Measurements from ENCODE around the gene PPP1R36.

PPP1R36 gene

GRCh38 chr14:64541972-64542835 lies 7.6 kb upstream of the PPP1R36 start:
- no peak for TF ChIP-seq ZFX (IDR thresholded peaks at IDR 0.05; ENCODE audit: borderline replicate concordance)
- TF ChIP-seq, protein P1, sequence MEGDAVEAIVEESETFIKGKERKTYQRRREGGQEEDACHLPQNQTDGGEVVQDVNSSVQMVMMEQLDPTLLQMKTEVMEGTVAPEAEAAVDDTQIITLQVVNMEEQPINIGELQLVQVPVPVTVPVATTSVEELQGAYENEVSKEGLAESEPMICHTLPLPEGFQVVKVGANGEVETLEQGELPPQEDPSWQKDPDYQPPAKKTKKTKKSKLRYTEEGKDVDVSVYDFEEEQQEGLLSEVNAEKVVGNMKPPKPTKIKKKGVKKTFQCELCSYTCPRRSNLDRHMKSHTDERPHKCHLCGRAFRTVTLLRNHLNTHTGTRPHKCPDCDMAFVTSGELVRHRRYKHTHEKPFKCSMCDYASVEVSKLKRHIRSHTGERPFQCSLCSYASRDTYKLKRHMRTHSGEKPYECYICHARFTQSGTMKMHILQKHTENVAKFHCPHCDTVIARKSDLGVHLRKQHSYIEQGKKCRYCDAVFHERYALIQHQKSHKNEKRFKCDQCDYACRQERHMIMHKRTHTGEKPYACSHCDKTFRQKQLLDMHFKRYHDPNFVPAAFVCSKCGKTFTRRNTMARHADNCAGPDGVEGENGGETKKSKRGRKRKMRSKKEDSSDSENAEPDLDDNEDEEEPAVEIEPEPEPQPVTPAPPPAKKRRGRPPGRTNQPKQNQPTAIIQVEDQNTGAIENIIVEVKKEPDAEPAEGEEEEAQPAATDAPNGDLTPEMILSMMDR (IDR thresholded peaks at IDR 0.05): no peak
- H3K27ac ChIP-seq: no peak overlapping the region

DNA sequence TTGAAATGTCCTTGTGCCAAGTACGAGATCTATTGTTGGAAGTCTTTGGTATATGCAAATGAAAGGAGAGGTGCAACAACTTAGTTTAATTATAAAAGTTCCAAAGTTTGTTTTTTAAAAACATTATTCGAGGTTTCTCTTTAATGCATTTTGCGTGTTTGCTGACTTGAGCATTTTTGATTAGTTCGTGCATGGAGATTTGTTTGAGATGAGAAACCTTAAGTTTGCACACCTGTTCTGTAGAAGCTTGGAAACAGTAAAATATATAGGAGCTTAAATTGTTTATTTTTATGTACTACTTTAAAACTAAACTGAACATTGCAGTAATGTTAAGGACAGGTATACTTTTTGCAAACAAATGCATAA lies 6.9 kb upstream of the PPP1R36 start:
- no peak overlapping the region for H3K27ac ChIP-seq
- TF ChIP-seq ZFX (IDR thresholded peaks at IDR 0.05; ENCODE audit: borderline replicate concordance): no peak
- TF ChIP-seq, protein P1 (IDR thresholded peaks at IDR 0.05): no peak

DNA sequence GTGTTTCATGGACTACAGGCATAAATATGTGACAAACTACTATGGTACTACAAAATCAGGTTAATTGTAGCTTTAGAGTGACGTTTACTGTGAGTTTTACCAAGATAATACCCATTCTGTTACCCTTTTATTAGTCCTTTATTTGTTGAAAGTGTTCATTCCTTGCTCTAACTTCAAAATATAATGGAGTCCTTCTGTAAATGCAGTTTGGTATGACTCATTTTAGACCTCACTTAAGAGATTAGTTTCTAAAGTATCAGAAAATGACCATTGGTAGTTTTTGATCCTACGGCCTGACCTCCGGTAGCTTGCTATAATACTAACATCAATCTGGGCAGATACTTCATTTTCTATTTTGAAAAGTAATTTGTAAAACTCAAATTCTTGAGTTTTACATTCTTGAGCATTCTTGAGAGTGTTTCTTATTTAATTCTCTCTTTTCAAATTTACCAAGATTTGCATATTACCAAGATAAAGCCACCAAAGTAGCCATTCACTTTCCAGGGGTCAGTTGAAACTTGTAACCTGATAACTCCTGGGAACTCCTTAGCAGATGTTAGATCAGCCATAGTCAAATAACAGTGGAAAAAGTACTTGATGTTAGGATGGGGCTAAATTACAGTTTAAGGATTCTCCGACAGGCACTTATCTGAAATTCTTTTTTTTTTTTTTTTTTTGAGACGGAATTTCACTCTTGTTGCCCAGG lies 5.0 kb upstream of the PPP1R36 start:
- no peak overlapping the region for H3K27ac ChIP-seq
- TF ChIP-seq, protein P1 (IDR thresholded peaks at IDR 0.05): no peak
- no peak for TF ChIP-seq ZFX (IDR thresholded peaks at IDR 0.05; ENCODE audit: borderline replicate concordance)

DNA sequence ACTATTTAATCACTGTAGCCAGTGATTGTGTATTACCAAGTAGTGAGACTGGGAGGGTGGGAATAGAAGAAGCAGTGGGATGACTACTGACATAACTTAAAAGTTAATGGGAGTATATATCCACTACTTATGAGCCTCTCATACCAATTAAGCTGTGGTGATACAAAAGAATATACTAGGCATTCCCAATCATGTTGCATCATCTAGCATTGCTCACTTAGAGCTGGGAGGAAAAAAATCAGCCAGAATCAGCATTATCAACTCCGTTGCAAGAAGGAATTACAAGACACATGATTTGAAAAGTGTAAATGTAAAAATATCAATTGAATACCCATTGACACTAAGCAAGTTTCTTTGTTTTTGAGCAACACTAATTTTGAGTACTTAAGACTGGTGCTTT lies 745 bp upstream of the PPP1R36 start:
- TF ChIP-seq, protein P1 (IDR thresholded peaks at IDR 0.05): no peak
- no peak for TF ChIP-seq ZFX (IDR thresholded peaks at IDR 0.05; ENCODE audit: borderline replicate concordance)
- H3K27ac ChIP-seq: no peak overlapping the region

- no peak overlapping the region for H3K27ac ChIP-seq
- TF ChIP-seq, protein P1 (IDR thresholded peaks at IDR 0.05): no peak
- no peak for TF ChIP-seq ZFX (IDR thresholded peaks at IDR 0.05; ENCODE audit: borderline replicate concordance)
Measured at GRCh38 chr14:64550621-64551333, 1.0 kb downstream of the PPP1R36 start.

GRCh38 chr14:64554556-64554955 lies 4.8 kb downstream of the PPP1R36 start:
- no peak for TF ChIP-seq ZFX (IDR thresholded peaks at IDR 0.05; ENCODE audit: borderline replicate concordance)
- TF ChIP-seq, protein P1 (IDR thresholded peaks at IDR 0.05): no peak
- no peak overlapping the region for H3K27ac ChIP-seq
